Lung (tissue), 12 donors: ENCODE results near the gene IGFBP3. TPM values are rescaled to one million over a fixed set of nuclear protein-coding genes. Genes with fewer than 3 reads are reported as not detected.

Experiments
- ATAC-seq: fragments of 200-7000 bp; cut with Tn5 transposase; one replicate; pipeline ENCODE4 v1.9.1; 2020; ENCODE audit warnings: moderate number of reproducible peaks; ENCODE audit not compliant: insufficient read depth, low FRiP score
- DNase-seq, 3 donors: peaks; one replicate each; pipeline ENCODE4 v3.0.0-alpha.2; 2013 to 2017
- H3K27ac ChIP-seq, 2 donors: one replicate each; pipeline ENCODE4 v1.5.1; 2013; ENCODE audit warnings: mild to moderate bottlenecking in 2 of 2, moderate library complexity in 2 of 2, control low read depth in 1 of 2, inconsistent platforms in 1 of 2, low read depth in 1 of 2, low read length in 1 of 2
- H3K27me3 ChIP-seq, 3 donors: one replicate each; pipeline ENCODE4 v1.5.1; 2013; ENCODE audit warnings: low read length in 2 of 3; ENCODE audit not compliant: control insufficient read depth in 3 of 3, insufficient read depth in 3 of 3
- H3K36me3 ChIP-seq, 4 donors: one replicate each; pipeline ENCODE4 v1.5.1; 2013; ENCODE audit warnings: low read length in 4 of 4, mild to moderate bottlenecking in 1 of 4, moderate library complexity in 1 of 4; ENCODE audit not compliant: control insufficient read depth in 4 of 4, insufficient read depth in 4 of 4
- H3K4me1 ChIP-seq, 5 donors: one replicate each; pipeline ENCODE4 v1.5.1; 2013; ENCODE audit warnings: low read length in 5 of 5, mild to moderate bottlenecking in 2 of 5, moderate library complexity in 1 of 5; ENCODE audit not compliant: control insufficient read depth in 5 of 5, insufficient read depth in 5 of 5
- H3K4me3 ChIP-seq: one replicate; pipeline ENCODE4 v1.5.1; 2013; ENCODE audit warnings: mild to moderate bottlenecking, control low read depth, moderate library complexity
- H3K9ac ChIP-seq, 2 donors: one replicate each; pipeline ENCODE4 v1.5.1; 2013; ENCODE audit warnings: low read length in 2 of 2, control low read depth in 1 of 2; ENCODE audit not compliant: insufficient read depth in 1 of 2
- H3K9me3 ChIP-seq, 4 donors: one replicate each; pipeline ENCODE4 v1.5.1; 2013; ENCODE audit warnings: low read length in 3 of 4, mild to moderate bottlenecking in 1 of 4, moderate library complexity in 1 of 4; ENCODE audit not compliant: control insufficient read depth in 4 of 4, insufficient read depth in 3 of 4
- WGBS, 2 donors: extraction: QIAGEN DNeasy Blood & Tissue Kit; methylation state at CpG; one replicate each; pipeline ENCODE4 v1.1.7; 2013; 5-methylcytosine and 5-hydroxymethylcytosine counted together
- polyA plus RNA-seq, 2 donors: library from polyadenylated mRNA; stranded (reverse); fragments of 200-250 nt; gene quantifications; one replicate each; pipeline ENCODE4 v1.2.1, GENCODE V29; 2013
- total RNA-seq, 2 donors: library from RNA; depleted of rRNA in 1 of 2; stranded (reverse); fragments of >200 nt in 1 of 2; gene quantifications; one replicate each; pipeline ENCODE4 v1.2.1, GENCODE V29; 2014 to 2021
- TF ChIP-seq, protein P1 (sequence below): IDR thresholded peaks from 2 replicates; pipeline ENCODE4 v1.5.1; 2012; ENCODE audit warnings: mild to moderate bottlenecking; ENCODE audit errors: control extremely low read depth, extremely low read depth
- donor health status: control.
- donor health status: control.
- donor health status: Bipolar disorder and iron deficiency.
- donor health status: healthy.
- donor health status: DM: yes; HTN: yes; CAD: no.

IGFBP3 gene
- total and polyA plus RNA-seq, 4 donors = 29.2 to 76.5 (median 58.4) TPM

GRCh38 chr7:45881759-45882464, 39.2 kb downstream of the IGFBP3 start:
- no peak overlapping the region for H3K27ac ChIP-seq
- H3K9ac ChIP-seq = no peak overlapping the region
- DNase-seq = no peak
- peaks cover 0 to 2% (median 1%) of the 10 kb centered on the region in 3 donors for H3K27me3 ChIP-seq
- no peak for ATAC-seq
- TF ChIP-seq, protein P1, sequence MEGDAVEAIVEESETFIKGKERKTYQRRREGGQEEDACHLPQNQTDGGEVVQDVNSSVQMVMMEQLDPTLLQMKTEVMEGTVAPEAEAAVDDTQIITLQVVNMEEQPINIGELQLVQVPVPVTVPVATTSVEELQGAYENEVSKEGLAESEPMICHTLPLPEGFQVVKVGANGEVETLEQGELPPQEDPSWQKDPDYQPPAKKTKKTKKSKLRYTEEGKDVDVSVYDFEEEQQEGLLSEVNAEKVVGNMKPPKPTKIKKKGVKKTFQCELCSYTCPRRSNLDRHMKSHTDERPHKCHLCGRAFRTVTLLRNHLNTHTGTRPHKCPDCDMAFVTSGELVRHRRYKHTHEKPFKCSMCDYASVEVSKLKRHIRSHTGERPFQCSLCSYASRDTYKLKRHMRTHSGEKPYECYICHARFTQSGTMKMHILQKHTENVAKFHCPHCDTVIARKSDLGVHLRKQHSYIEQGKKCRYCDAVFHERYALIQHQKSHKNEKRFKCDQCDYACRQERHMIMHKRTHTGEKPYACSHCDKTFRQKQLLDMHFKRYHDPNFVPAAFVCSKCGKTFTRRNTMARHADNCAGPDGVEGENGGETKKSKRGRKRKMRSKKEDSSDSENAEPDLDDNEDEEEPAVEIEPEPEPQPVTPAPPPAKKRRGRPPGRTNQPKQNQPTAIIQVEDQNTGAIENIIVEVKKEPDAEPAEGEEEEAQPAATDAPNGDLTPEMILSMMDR = no peak
- no peak overlapping the region for H3K4me3 ChIP-seq
- 66% methylated on average over 12 of the region's 12 CpGs for WGBS, 2 donors
- H3K9me3 ChIP-seq = peaks cover 0 to 14% (median 2%) of the 10 kb centered on the region in 4 donors
- H3K36me3 ChIP-seq = no peaks in the 10 kb centered on the region
- H3K4me1 ChIP-seq = no peaks in the 10 kb centered on the region

DNA sequence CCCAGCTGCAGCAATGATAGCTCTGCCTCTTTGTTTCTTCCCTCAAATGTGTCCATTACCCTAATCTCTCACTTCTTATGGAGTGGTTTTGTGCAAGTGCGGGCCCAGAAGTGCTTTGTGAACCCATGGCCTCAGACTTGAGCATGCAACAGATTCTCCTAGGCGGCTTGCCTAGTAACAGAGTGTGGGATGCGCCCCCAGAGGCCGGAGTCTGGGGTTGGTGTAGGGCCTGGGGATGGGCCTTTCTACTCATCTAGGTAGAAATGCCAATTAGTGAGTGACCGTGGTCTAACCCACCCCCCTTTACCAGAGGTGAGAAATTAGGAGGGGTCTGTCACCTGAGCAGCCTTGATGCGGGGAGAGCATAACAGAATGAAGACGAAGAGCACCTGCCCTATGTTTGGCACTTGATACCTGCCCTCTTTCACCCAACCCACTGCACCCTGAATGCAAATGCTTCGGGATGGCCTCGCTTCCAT, 39.8 kb downstream of the IGFBP3 start:
- 91 to 92% methylated on average over 9 of the region's 9 CpGs for WGBS, 2 donors
- Histone ChIP-seq H3K4me3 (no peak overlapping the region), H3K9me3 (peaks cover 0 to 14% (median 2%) of the 10 kb centered on the region in 4 donors), H3K27me3 (no peaks in the 10 kb centered on the region), H3K36me3 (no peaks in the 10 kb centered on the region), H3K9ac (no peak overlapping the region), H3K27ac (no peak overlapping the region), H3K4me1 (no peaks in the 10 kb centered on the region)
- DNase-seq = no peak
- TF ChIP-seq, protein P1 = no peak
- ATAC-seq = no peak

DNA sequence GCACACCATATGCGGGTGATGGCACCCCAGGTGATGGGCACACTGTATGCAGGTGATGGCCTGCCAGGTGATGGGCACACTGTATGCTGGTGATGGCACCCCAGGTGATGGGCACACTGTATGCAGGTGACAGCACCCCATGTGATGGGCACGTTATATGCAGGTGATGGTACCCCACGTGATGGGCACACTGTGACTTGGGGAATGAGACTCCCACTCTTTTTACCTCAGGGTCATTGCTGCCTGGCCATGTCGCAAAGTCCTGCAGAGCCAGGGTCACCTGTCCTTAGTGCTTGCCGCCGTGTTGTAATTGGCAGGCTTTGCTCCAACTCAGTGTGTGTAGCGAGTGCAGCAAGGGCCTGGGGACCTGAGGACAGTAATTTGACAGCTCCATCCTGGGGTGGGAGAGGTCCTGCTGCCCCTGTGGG, 40.6 kb downstream of the IGFBP3 start:
- TF ChIP-seq, protein P1 = no peak
- DNase-seq (no peak), ATAC-seq (no peak)
- H3K9me3 ChIP-seq = peaks cover 0 to 16% (median 2%) of the 10 kb centered on the region in 4 donors
- H3K9ac ChIP-seq = no peak overlapping the region
- no peak overlapping the region for H3K27ac ChIP-seq
- no peaks in the 10 kb centered on the region for H3K27me3 ChIP-seq
- H3K36me3 ChIP-seq = no peaks in the 10 kb centered on the region
- no peak overlapping the region for H3K4me3 ChIP-seq
- no peaks in the 10 kb centered on the region for H3K4me1 ChIP-seq
- WGBS, 2 donors = 94% methylated on average over 7 of the region's 7 CpGs
